Astrocyte of the cerebellum (primary cell): ENCODE results near the gene NUDT22.

ENCODE experiments used
- DNase-seq: peaks from one replicate; pipeline ENCODE4 v3.0.0-alpha.2; 2011; ENCODE audit warnings: low read depth
- H3K4me3 ChIP-seq: 2 replicates; pipeline ENCODE4 v1.5.1; 2011; ENCODE audit warnings: mild to moderate bottlenecking, low read depth, low read length, moderate library complexity
- CTCF ChIP-seq: IDR thresholded peaks from 2 replicates; pipeline ENCODE4 v1.5.1; 2012; ENCODE audit warnings: low read length, low read depth, moderate library complexity, mild to moderate bottlenecking; ENCODE audit errors: missing control alignments
- in situ Hi-C: cut with HindIII; loops from 2 replicates; pipeline ENCODE4 v1.10.0; 2017; ENCODE audit warnings: low sequenced_read_pairs

NUDT22 gene

DNA sequence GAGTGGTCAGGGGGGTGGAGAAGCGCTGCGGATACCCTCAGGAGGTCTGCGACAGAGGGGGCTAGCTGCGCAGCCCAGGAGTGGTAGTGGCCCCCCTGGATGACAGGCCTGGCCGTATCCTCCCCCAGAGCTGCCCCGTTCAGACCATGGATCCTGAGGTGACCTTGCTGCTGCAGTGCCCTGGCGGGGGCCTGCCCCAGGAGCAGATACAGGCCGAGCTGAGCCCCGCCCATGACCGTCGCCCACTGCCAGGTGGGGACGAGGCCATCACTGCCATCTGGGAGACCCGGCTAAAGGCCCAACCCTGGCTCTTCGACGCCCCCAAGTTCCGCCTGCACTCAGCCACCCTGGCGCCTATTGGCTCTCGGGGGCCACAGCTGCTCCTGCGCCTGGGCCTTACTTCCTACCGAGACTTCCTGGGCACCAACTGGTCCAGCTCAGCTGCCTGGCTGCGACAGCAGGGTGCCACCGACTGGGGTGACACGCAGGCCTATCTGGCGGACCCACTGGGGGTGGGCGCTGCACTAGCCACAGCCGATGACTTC lies 505 bp downstream of the NUDT22 start:
- in situ Hi-C loops = no loop called here
- no peak for TF ChIP-seq CTCF
- peak overlapping the region; percentile 61 for H3K4me3 ChIP-seq
- no peak for DNase-seq

DNA sequence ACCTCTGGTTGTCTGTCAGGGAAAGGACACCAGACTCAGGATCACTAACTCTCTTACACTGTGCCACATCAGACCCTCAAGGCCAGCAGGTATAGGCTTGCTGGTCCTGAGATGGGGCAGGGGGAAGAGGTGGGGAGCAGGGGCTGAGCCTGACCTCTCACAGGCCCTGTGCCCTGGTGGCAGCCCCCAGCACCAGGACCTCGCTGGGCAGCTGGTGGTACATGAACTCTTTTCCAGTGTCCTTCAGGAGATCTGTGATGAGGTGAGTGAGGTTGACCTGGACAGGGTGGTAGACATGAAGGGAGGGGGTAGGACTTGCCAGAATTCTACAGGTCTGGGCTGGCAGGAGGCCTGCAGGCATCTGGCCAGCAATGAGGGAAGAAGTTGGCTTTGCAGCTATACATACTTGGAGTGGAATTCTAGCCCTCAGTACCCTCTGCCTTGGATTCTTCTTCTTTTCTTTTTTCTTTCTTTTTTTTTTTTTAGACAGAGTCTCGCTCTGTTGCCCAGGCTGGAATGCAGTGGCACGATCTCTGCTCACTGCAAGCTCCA lies 1.4 kb downstream of the NUDT22 start:
- DNase-seq = no peak
- in situ Hi-C loops = no loop called here

GRCh38 chr11:64229090-64229743 lies 3.1 kb downstream of the NUDT22 start:
- in situ Hi-C loops = no loop called here
- TF ChIP-seq CTCF = no peak
- DNase-seq = no peak
- H3K4me3 ChIP-seq = no peak overlapping the region

More for the DNA sequence above, 1.4 kb downstream of the NUDT22 start:
- no peak for TF ChIP-seq CTCF
- H3K4me3 ChIP-seq = peak overlapping the region; percentile 61

GRCh38 chr11:64229744-64230170 lies 3.7 kb downstream of the NUDT22 start:
- DNase-seq = no peak
- in situ Hi-C loops = no loop called here
- peak overlapping the region; percentile 70 for H3K4me3 ChIP-seq
- no peak for TF ChIP-seq CTCF

DNA sequence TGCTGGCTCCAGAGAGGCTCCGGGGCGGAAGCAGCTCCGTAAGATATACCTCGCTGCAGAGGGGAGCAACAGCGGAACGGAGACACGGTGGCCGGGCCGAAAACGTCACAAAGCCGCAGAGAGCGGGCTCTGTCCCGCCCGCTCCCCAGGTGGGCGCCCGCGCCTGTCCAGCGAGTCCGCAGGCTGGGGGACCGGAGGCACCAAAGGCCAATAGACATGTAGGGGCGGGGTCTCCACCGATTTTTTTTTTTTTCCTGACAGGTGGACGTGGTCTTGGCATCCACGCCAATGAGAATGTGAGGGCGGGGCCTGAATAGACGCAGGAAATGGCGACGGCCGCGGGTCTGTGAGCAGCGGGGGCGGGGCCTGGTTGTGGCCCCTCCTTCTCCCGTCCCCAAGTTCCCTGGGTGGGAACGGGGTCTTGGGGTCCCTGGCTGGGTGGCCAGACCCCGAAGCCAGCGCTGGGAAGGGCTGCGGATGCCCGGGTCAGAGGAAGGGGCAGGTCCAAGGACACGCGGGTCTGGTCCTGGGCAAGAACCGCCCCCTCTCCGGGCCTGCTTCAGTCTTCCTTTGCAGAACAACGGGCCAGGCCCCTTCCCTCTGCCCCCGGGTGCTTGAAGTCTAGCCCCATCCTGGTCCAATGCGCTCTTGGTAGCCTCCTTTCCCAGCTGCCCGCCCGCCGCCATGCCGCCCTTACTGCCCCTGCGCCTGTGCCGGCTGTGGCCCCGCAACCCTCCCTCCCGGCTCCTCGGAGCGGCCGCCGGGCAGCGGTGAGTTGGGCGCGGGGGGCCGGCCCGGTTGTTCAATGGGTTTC lies 4.3 kb downstream of the NUDT22 start, which contains the start of gene DNAJC4:
Gene DNAJC4, plus strand, starts transcription at position 378 of the 814 bp plus-strand sequence. Its CDS starts 307 bp downstream, at position 685.
- peak within 1 kb of the TSS; percentile 70 for H3K4me3 ChIP-seq
- in situ Hi-C loops = no loop called here
- peak; percentile 74 for DNase-seq
- TF ChIP-seq CTCF = no peak

- peak overlapping the region; percentile 70 for H3K4me3 ChIP-seq
- no peak for TF ChIP-seq CTCF
- in situ Hi-C loops = no loop called here
- no peak for DNase-seq
Observed at GRCh38 chr11:64230985-64231365, 4.9 kb downstream of the NUDT22 start.
